K562 (cell line): ENCODE results near the gene CARD11.

Experiments
- EZH2 ChIP-seq: IDR thresholded peaks from 2 replicates; pipeline ENCODE4 v1.6.1; 2012; ENCODE audit warnings: low read depth, mild to moderate bottlenecking, inconsistent platforms, low read length, borderline replicate concordance
- KLF16 ChIP-seq: IDR thresholded peaks from 2 replicates; pipeline ENCODE4 v1.6.1; 2016; ENCODE audit warnings: antibody characterized with exemption
- NCOA6 ChIP-seq: fragments of 450-650 bp; IDR thresholded peaks from 2 replicates; pipeline ENCODE4 v1.6.1; 2017; ENCODE audit warnings: mild to moderate bottlenecking
- POLR2A ChIP-seq: fragments of 450-650 bp; conservative IDR thresholded peaks from 2 replicates; pipeline ENCODE4 v1.6.1; 2016
- ZFPM2 ChIP-seq: fragments of 250-450 bp; sonication (Bioruptor Pico); IDR thresholded peaks from 2 replicates; pipeline ENCODE4 v1.5.1; 2022; ENCODE audit warnings: mild to moderate bottlenecking
- ZNF551 ChIP-seq: fragments of 250-450 bp; sonication (Bioruptor Pico); IDR thresholded peaks from 2 replicates; pipeline ENCODE4 v1.5.0; 2021; ENCODE audit warnings: mild to moderate bottlenecking, moderate library complexity
- ZNF740 ChIP-seq, 3 experiments: fragments of 200-800 bp in 1 of 3; sonication (Bioruptor generic) in 1 of 3; sonication (generic) in 1 of 3; formaldehyde crosslinking in 1 of 3; IDR thresholded peaks; 2 replicates each; pipeline versions ENCODE4 v1.6.1 to v1.8.0; 2016 to 2022; ENCODE audit warnings: mild to moderate bottlenecking in 2 of 3, missing compliant biosample characterization in 2 of 3, missing genetic modification characterization in 2 of 3, missing genetic modification reagents in 1 of 3
- ZNF785 ChIP-seq: fragments of 250-450 bp; sonication (Bioruptor Pico); IDR thresholded peaks from 2 replicates; pipeline ENCODE4 v1.4.0; 2020; ENCODE audit warnings: mild to moderate bottlenecking

GRCh38 chr7:2983586-2983985, 60.1 kb downstream of the CARD11 start:
- TF ChIP-seq ZNF740 (CRISPR knock-in tag; IDR thresholded peaks at IDR 0.05) (no peak), ZNF740 (tag; IDR thresholded peaks at IDR 0.05) (no peak), EZH2 (no peak), POLR2A (no peak), ZNF551 (no peak), NCOA6 (no peak), ZNF785 (no peak), ZFPM2 (CRISPR knock-in tag) (no peak), KLF16 (no peak)
